Keratinocyte (primary cell): ENCODE measurements around the gene SERPINI2. TPM values are rescaled to one million over a fixed set of nuclear protein-coding genes. Genes with fewer than 3 reads are reported as not detected.

Experiments
- DNase-seq: peaks from one replicate; pipeline ENCODE4 v3.0.0-alpha.2; 2011; ENCODE audit warnings: low read depth, missing footprints, low spot score
- FAIRE-seq: peaks from 2 replicates; lab custom pipeline; 2011; peaks lifted over from hg19 to GRCh38; lab: Jason Lieb, UNC
- H2AFZ ChIP-seq: 2 replicates; pipeline ENCODE4 v1.6.0; 2012; ENCODE audit warnings: low read length, control low read depth, inconsistent platforms; ENCODE audit not compliant: control insufficient read depth
- H3K27ac ChIP-seq: 2 replicates; pipeline ENCODE4 v1.5.1; 2011; ENCODE audit warnings: low read length; ENCODE audit not compliant: control insufficient read depth, insufficient read depth
- H3K27me3 ChIP-seq: 3 replicates; pipeline ENCODE4 v1.6.0; 2011; ENCODE audit warnings: low read length; ENCODE audit not compliant: control insufficient read depth, insufficient read depth; ENCODE audit errors: extremely low read depth
- H3K36me3 ChIP-seq, 2 experiments: 2 replicates in 1 of 2; 3 replicates in 1 of 2; pipeline ENCODE4 v1.5.1; 2011; ENCODE audit warnings: low read length in 2 of 2, mild to moderate bottlenecking in 1 of 2; ENCODE audit not compliant: control insufficient read depth in 2 of 2, insufficient read depth in 2 of 2; ENCODE audit errors: extremely low read depth in 1 of 2
- H3K4me1 ChIP-seq: 3 replicates; pipeline ENCODE4 v1.5.1; 2011; ENCODE audit warnings: low read length; ENCODE audit not compliant: control insufficient read depth, insufficient read depth; ENCODE audit errors: extremely low read depth
- H3K4me2 ChIP-seq: 3 replicates; pipeline ENCODE4 v1.6.0; 2011; ENCODE audit warnings: low read depth, low read length; ENCODE audit not compliant: control insufficient read depth, insufficient read depth; ENCODE audit errors: extremely low read depth
- H3K4me3 ChIP-seq, 3 experiments: fragments of 200-600 bp in 1 of 3; sonication (generic) in 1 of 3; 2 replicates in 2 of 3; 3 replicates in 1 of 3; pipeline ENCODE4 v1.5.1; 2011 to 2016; ENCODE audit warnings: low read length in 3 of 3, mild to moderate bottlenecking in 3 of 3, control low read depth in 2 of 3, inconsistent platforms in 1 of 3, low read depth in 1 of 3, mixed read lengths in 1 of 3, mixed run types in 1 of 3, moderate library complexity in 1 of 3; ENCODE audit not compliant: control insufficient read depth in 2 of 3, insufficient read depth in 2 of 3; ENCODE audit errors: extremely low read depth in 1 of 3
- H3K79me2 ChIP-seq: 2 replicates; pipeline ENCODE4 v1.6.0; 2012; ENCODE audit warnings: low read length; ENCODE audit not compliant: control insufficient read depth, insufficient read depth
- H3K9ac ChIP-seq: 3 replicates; pipeline ENCODE4 v1.6.0; 2011; ENCODE audit warnings: low read length; ENCODE audit not compliant: control insufficient read depth, insufficient read depth; ENCODE audit errors: extremely low read depth
- H3K9me1 ChIP-seq: 3 replicates; pipeline ENCODE4 v1.6.0; 2011; ENCODE audit warnings: low read length; ENCODE audit not compliant: control insufficient read depth, insufficient read depth; ENCODE audit errors: extremely low read depth
- H3K9me3 ChIP-seq: 2 replicates; pipeline ENCODE4 v1.5.1; 2012; ENCODE audit warnings: low read depth, low read length; ENCODE audit not compliant: control insufficient read depth
- H4K20me1 ChIP-seq: 3 replicates; pipeline ENCODE4 v1.6.0; 2011; ENCODE audit warnings: low read length; ENCODE audit not compliant: control insufficient read depth, insufficient read depth; ENCODE audit errors: extremely low read depth
- CTCF ChIP-seq, 3 experiments: IDR thresholded peaks in 1 of 3; conservative IDR thresholded peaks in 1 of 3; optimal IDR thresholded peaks in 1 of 3; 2 replicates in 2 of 3; 3 replicates in 1 of 3; pipeline versions ENCODE3 to v1.5.1; 2011; ENCODE audit warnings: low read length in 3 of 3, mild to moderate bottlenecking in 3 of 3, moderate library complexity in 2 of 3, control low read depth in 1 of 3, inconsistent platforms in 1 of 3; ENCODE audit not compliant: insufficient read depth in 2 of 3; ENCODE audit errors: extremely low read depth in 1 of 3
- EZH2 ChIP-seq: IDR thresholded peaks from one replicate; pipeline ENCODE4 v1.6.1; 2012; ENCODE audit warnings: inconsistent platforms, mild to moderate bottlenecking, low read length, moderate library complexity
- dilution Hi-C: fragments of 300-500 bp; cut with MboI; formaldehyde crosslinking; loops from one replicate; pipeline ENCODE4 v1.7.0; 2020; ENCODE audit warnings: low sequenced_read_pairs; ENCODE audit not compliant: extremely low pct_ligation_motif_present
- polyA plus RNA-seq, 5 experiments: library from polyadenylated mRNA; depleted of rRNA in 3 of 5; stranded (reverse) in 3 of 5; stranded (forward) in 1 of 5; unstranded in 1 of 5; fragments of >200 nt; gene quantifications; 1 replicate in 1 of 5; 2 replicates in 3 of 5; 3 replicates in 1 of 5; pipeline versions ENCODE4 v1.2.1 to v1.2.3, GENCODE V29; 2011 to 2012; ENCODE audit warnings: missing spikeins in 2 of 5, low read depth in 1 of 5, low replicate concordance in 1 of 5

The SERPINI2 gene
- polyA plus RNA-seq, 1 donor (not counting 4 experiments of a cell fraction or from before 2014, with no cell fraction given): not detected

- Histone ChIP-seq H2AFZ (no peak overlapping the region), H3K9me1 (no peaks in the 10 kb centered on the region), H3K79me2 (no peaks in the 10 kb centered on the region), H3K9me3 (no peaks in the 10 kb centered on the region), H3K9ac (no peak overlapping the region), H3K27ac (no peak overlapping the region), H3K4me3 (no peak overlapping the region), H3K36me3 (no peaks in the 10 kb centered on the region), H3K4me2 (no peak overlapping the region), H3K27me3 (no peaks in the 10 kb centered on the region), H3K4me1 (no peaks in the 10 kb centered on the region), H4K20me1 (no peaks in the 10 kb centered on the region)
- no peak for DNase-seq
- dilution Hi-C loops: no loop called here
- no peak for TF ChIP-seq EZH2
- no peak for TF ChIP-seq CTCF (optimal IDR thresholded peaks at IDR 0.05 in 1 of 3, IDR thresholded peaks at IDR 0.05 in 1 of 3, conservative IDR thresholded peaks at IDR 0.05 in 1 of 3; ENCODE audit: extremely low read depth in 1 of 3, insufficient read depth in 2 of 3, low read length in 3 of 3)
- FAIRE-seq: no peak
Observed at GRCh38 chr3:167394003-167394402, 79.8 kb downstream of the SERPINI2 start.

Other genes starting within 250 kb of the SERPINI2 start
- gene ZBBX, start 93.7 kb downstream of the SERPINI2 start, polyA plus RNA-seq: not detected in 3 replicates
- 0.01 TPM in 1 of 3 replicates, not detected in the others for gene WDR49, start 179.9 kb upstream of the SERPINI2 start, polyA plus RNA-seq